ENCODE measurements around the gene MRPL12. TPM values are rescaled to one million over a fixed set of nuclear protein-coding genes. Genes with fewer than 3 reads are reported as not detected.
A peak's percentile ranks its signal among the peaks of the same experiment; 100 is the strongest.

Gene MRPL12
- total and polyA plus RNA-seq, 9 of the 15 experiments (the other 6 are each of a cell fraction or from before 2014, with no cell fraction given) = 0.94 to 338 (median 100) TPM

DNA sequence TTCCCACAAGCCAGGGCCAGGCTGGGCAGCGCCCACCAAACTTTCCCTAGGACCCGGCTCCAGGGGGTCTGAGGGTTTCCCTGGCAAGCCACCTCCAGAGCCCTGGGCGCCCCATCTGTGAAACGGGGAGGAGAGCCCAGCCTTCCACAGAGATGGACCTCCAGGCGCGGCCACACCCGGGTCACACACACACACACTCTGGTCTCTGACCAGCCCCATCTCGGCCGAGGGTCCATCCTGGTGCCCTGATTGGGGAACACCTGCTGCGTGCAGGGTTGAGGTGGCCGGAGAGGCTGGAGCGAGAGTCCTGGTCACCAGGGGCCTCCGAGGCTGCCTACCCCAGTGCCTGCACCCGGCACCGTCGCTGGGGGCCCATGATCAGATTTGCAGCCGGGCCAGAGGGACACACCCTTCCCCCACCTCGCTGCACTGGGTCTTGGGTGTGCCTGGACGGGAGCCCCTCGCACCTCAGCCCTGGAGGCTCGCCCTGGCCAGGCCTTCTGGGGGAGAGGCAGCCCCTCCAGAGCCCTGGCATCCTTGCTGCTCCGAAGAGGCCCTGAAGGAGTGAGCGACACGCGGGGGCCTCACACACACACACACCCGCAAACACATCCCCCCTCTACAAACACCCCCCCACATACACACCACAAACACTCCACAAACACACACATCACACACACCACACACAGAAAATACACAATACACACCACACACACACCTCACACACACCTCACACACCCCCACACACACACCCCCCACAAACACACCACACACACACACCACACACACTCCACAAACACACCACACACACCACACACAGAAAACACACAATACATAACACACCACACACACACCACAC, 38.7 kb downstream of the MRPL12 start (continued):
- TF ChIP-seq, protein P1, sequence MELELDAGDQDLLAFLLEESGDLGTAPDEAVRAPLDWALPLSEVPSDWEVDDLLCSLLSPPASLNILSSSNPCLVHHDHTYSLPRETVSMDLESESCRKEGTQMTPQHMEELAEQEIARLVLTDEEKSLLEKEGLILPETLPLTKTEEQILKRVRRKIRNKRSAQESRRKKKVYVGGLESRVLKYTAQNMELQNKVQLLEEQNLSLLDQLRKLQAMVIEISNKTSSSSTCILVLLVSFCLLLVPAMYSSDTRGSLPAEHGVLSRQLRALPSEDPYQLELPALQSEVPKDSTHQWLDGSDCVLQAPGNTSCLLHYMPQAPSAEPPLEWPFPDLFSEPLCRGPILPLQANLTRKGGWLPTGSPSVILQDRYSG (tag; conservative IDR thresholded peaks at IDR 0.05; ENCODE audit: low read depth) = no peak
- no peak for TF ChIP-seq HNRNPH1 (optimal IDR thresholded peaks at IDR 0.05; ENCODE audit: low read depth, low read length)
- TF ChIP-seq, protein P2, sequence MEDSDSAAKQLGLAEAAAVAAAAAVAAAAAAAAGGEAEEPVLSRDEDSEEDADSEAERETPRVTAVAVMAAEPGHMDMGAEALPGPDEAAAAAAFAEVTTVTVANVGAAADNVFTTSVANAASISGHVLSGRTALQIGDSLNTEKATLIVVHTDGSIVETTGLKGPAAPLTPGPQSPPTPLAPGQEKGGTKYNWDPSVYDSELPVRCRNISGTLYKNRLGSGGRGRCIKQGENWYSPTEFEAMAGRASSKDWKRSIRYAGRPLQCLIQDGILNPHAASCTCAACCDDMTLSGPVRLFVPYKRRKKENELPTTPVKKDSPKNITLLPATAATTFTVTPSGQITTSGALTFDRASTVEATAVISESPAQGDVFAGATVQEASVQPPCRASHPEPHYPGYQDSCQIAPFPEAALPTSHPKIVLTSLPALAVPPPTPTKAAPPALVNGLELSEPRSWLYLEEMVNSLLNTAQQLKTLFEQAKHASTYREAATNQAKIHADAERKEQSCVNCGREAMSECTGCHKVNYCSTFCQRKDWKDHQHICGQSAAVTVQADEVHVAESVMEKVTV (CRISPR knock-in tag; IDR thresholded peaks at IDR 0.05) = no peak
- TF ChIP-seq MTA2 (IDR thresholded peaks at IDR 0.05; ENCODE audit: low read depth) = 0 out of 2 replicates have a peak, but pooled peaks have one; percentile 21
- no peak for TF ChIP-seq NR2F6 (CRISPR knock-in tag; IDR thresholded peaks at IDR 0.05)
- no peak for TF ChIP-seq POU5F1 (IDR thresholded peaks at IDR 0.05; ENCODE audit: borderline replicate concordance, low read depth, low read length, partially characterized antibody)
- TF ChIP-seq, protein P3, sequence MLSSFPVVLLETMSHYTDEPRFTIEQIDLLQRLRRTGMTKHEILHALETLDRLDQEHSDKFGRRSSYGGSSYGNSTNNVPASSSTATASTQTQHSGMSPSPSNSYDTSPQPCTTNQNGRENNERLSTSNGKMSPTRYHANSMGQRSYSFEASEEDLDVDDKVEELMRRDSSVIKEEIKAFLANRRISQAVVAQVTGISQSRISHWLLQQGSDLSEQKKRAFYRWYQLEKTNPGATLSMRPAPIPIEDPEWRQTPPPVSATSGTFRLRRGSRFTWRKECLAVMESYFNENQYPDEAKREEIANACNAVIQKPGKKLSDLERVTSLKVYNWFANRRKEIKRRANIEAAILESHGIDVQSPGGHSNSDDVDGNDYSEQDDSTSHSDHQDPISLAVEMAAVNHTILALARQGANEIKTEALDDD (IDR thresholded peaks at IDR 0.05) = no peak
- no peak for TF ChIP-seq SRSF7 (optimal IDR thresholded peaks at IDR 0.05; ENCODE audit: low read depth, low read length)
- no peak for TF ChIP-seq MAFK (IDR thresholded peaks at IDR 0.05; ENCODE audit: low read length)
- TF ChIP-seq HCFC1 (IDR thresholded peaks at IDR 0.05; ENCODE audit: low read depth, low read length) = no peak
- peak; percentile 68 for TF ChIP-seq ARHGAP35 (IDR thresholded peaks at IDR 0.05; ENCODE audit: partially characterized antibody)
- TF ChIP-seq ZNF184 (CRISPR knock-in tag; IDR thresholded peaks at IDR 0.05) = no peak
- TF ChIP-seq, protein P4, sequence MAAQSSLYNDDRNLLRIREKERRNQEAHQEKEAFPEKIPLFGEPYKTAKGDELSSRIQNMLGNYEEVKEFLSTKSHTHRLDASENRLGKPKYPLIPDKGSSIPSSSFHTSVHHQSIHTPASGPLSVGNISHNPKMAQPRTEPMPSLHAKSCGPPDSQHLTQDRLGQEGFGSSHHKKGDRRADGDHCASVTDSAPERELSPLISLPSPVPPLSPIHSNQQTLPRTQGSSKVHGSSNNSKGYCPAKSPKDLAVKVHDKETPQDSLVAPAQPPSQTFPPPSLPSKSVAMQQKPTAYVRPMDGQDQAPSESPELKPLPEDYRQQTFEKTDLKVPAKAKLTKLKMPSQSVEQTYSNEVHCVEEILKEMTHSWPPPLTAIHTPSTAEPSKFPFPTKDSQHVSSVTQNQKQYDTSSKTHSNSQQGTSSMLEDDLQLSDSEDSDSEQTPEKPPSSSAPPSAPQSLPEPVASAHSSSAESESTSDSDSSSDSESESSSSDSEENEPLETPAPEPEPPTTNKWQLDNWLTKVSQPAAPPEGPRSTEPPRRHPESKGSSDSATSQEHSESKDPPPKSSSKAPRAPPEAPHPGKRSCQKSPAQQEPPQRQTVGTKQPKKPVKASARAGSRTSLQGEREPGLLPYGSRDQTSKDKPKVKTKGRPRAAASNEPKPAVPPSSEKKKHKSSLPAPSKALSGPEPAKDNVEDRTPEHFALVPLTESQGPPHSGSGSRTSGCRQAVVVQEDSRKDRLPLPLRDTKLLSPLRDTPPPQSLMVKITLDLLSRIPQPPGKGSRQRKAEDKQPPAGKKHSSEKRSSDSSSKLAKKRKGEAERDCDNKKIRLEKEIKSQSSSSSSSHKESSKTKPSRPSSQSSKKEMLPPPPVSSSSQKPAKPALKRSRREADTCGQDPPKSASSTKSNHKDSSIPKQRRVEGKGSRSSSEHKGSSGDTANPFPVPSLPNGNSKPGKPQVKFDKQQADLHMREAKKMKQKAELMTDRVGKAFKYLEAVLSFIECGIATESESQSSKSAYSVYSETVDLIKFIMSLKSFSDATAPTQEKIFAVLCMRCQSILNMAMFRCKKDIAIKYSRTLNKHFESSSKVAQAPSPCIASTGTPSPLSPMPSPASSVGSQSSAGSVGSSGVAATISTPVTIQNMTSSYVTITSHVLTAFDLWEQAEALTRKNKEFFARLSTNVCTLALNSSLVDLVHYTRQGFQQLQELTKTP (IDR thresholded peaks at IDR 0.05; ENCODE audit: low read depth in 1 of 2, partially characterized antibody in 2 of 2) = no peak
- no peak for TF ChIP-seq FOXJ3 (CRISPR knock-in tag; IDR thresholded peaks at IDR 0.05)
- TF ChIP-seq, protein P5, sequence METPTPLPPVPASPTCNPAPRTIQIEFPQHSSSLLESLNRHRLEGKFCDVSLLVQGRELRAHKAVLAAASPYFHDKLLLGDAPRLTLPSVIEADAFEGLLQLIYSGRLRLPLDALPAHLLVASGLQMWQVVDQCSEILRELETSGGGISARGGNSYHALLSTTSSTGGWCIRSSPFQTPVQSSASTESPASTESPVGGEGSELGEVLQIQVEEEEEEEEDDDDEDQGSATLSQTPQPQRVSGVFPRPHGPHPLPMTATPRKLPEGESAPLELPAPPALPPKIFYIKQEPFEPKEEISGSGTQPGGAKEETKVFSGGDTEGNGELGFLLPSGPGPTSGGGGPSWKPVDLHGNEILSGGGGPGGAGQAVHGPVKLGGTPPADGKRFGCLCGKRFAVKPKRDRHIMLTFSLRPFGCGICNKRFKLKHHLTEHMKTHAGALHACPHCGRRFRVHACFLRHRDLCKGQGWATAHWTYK (CRISPR knock-in tag; IDR thresholded peaks at IDR 0.05) = no peak
- TF ChIP-seq PYGO2 (tag; IDR thresholded peaks at IDR 0.05) = no peak
- peak; percentile 6; the same call in 1 of the 2 replicates for TF ChIP-seq ZNF121 (CRISPR knock-in tag; conservative IDR thresholded peaks at IDR 0.05)
- peak; percentile 51; the same call in 1 of the 2 replicates for TF ChIP-seq ELF4 (CRISPR knock-in tag; IDR thresholded peaks at IDR 0.05)
